GM11168 (cell line): ENCODE measurements around the gene SH3RF2.
"Not testable (repeated sequence)": the region's sequence is repeated elsewhere in the genome, so short reads cannot be mapped to it uniquely, and the experiment has no call there.

ENCODE experiments used
- in situ Hi-C: fragments of 300-500 bp; cut with MboI; formaldehyde crosslinking; loops from one replicate; pipeline ENCODE4 v1.12.0; 2022; ENCODE audit warnings: low sequenced_read_pairs; ENCODE audit not compliant: unreplicated experiment

The SH3RF2 gene

DNA sequence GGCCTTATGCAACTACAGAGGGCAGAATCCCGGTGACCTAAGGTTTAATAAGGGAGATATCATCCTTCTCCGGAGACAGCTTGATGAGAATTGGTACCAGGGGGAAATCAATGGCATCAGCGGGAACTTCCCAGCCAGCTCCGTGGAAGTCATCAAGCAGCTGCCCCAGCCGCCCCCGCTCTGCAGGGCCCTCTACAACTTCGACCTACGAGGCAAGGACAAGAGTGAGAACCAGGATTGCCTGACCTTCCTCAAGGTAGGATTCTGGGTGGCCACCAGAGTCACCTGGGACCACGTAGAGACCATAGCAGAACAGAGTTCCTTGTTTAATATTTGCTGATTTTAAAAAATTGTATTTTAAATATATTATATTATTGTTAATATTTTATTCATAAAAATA lies 63.7 kb downstream of the SH3RF2 start:
- in situ Hi-C loops: no loop called here

DNA sequence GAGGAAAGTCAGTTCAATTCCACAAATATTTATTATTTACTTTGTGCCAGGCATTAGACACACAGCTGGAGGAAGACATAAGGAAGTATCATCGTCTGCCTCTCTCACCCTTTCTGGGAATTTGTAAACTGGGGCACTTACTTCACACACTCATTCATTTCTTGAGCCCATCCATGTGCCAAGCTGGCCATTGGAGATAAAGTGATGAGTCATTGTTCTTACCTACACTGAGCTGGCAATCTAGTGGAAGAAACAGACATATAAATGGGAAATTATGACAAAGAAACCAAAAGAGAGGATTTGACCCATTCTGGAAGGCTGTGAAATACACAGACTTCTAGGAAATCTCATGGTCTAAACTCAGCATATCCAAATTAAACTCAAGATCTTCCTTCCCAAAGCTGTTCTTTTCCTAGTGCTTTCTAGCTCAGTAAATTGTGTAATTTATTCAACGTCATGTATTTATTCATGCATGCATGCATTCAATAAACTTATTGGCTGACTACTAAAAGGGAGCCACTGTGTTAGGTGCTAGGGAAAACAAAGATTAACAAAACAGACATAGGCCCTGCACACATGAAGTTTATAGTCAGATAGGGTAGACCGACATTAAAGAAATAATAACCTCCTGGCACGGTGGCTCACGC lies 65.3 kb downstream of the SH3RF2 start:
- in situ Hi-C loops: no loop called here

DNA sequence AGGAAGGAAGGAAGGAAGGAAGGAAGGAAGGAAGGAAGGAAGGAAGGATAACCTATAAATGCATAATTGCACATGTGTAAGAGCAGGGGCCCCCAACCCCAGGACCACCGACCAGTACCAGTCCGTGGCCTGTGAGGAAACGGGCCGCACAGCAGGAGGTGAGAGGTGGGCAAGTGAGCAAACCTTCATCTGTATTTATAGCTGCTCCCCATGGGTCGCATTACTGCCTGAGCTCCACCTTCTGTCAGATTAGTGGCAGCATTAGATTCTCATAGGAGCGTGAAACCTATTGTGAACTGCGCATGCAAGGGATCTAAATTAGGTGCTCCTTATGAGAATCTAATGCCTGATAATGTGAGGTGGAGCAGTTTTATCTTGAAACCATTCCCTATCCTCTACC lies 66.1 kb downstream of the SH3RF2 start:
- in situ Hi-C loops: no loop called here

DNA sequence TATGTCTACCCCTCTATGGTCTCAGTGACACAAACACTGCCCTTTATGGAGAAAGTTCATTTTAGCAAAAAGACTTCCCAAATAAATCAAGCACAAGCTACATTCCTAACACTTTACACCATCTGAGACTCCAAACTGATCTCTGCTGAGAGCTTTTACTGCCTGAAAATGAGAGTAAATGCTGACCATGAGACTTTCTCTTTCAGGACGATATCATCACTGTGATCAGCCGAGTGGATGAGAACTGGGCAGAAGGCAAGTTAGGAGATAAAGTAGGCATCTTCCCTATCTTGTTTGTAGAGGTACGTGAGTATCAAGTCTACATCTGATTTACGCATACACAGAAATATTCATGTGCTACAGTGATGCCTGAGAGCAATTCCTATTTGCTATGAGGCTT lies 67.5 kb downstream of the SH3RF2 start:
- in situ Hi-C loops: no loop called here

DNA sequence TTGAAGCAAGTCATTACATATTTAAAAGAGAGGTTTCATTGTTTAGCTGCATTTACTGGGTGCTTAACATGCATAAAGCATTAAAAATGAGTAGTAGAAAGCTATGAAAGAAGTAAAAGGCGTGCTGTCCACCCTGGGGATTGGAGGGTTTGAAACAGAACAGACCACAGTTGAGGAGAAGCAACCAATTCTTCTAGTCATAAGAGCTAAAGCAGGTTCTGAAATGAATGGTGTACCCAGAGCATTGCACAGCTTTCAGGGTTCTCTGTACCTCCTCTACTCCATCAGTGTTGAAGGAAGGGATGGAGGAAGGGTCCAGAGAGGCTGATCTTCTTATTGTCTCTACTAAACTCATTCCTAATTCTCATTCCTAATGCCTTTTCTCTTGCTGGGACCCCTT lies 68.9 kb downstream of the SH3RF2 start:
- in situ Hi-C loops: no loop called here

DNA sequence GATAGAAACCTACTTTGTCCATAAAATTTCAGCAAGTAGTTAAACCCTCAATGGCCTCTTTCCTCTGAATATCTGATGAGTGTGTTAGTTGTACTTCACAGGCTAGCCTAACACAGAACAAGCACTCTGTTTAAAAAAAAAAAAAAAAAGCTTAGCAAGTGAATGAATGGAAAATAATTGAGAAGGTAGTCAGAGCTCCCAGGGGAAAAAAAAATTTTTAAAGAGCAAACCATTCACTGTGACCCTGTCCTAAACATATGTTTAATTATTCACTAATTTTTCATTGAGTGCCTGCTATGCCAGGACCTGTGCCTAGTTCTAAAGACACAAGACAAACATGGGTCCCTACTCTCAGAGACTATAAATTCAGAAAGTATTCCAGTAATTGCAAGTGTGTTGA lies 69.3 kb downstream of the SH3RF2 start:
- in situ Hi-C loops: no loop called here

DNA sequence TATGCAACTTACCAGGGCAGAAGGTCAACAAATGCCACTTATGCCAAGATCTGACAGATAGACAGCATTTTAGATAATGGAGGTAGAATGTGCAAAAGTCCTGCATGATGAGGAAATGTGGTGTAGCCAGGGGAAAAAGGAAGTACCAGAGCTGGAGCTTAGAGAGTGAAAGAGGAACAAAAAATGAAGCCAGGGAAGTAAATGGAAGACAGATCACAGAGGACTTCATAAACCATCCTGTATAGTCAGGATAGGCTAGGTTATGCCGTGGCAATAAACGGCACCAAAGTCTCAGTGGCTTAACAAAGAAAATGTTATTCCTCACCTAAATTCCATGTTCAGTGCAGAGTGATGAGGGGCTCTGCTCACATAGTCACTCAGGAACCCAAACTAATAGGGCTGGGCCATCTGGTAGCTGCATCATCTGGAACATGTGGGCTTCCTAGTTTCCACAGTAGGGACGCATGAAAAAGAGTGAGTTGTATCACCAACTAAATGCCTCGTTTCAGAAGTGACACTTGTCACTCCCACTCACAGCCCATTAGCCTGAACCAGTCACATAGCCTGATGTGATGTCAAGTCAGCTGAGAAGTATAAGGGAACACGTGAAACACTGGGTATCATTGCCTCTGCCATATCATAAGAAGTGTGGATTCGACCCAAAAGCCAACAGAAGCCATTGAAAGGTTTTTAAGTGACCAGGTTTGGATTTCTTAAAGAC lies 70.3 kb downstream of the SH3RF2 start:
- in situ Hi-C loops: no loop called here

DNA sequence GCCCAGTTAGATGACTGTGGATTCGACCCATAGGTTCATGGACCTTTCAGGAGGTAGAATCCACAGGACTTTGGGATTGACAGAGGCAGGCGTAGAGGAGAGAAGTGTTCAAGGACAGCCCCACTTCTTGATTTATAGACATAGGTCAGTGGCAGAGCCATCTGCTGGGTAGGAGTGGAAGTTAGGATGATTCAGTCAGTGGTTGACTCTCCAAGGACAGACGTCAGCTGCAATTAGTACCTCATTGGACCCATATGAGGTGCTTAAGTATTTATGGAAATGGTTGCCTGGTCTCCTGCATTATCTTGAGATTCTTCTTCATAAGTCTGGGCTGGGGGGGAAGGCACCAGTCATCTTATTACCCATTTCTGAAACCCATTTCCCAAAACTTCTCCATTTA lies 70.9 kb downstream of the SH3RF2 start:
- in situ Hi-C loops: no loop called here

DNA sequence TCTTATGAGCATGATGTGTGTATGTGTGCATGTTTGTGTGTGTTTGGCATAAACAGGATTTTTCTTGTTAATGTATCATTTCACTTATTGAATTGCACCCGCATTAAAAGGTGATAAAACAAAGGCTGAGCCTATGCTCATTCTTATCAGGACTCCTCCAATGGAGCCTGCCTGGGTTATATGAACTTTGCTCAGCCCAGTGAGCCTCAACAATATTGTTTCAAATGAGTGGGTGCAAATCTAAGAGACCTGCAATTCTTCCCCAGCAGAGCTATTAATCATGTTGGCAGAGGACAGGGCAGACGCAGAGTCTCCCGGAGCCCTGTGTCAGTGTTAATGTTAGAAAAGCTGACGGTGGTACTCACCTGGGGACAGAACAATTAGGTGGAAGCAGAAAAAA lies 71.6 kb downstream of the SH3RF2 start:
- in situ Hi-C loops: no loop called here

DNA sequence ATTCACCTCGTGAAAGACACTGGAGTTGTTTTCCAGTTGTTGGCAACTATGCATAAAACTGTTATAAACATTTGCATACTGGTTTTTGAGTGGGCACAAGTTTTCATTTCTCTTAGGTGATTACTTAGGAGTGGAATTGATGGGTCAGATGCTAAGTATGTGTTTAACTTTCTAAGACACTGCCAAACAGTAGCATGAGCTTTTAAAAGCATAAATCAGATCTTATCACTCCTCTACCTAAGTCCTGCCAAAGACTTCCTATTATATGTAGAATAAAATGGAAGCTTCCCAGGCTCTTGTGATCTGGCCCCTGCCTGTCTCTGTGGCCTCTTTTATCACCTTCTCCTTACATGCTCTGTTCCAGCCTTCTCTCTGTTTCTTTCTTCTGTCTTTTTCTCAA lies 72.6 kb downstream of the SH3RF2 start:
- in situ Hi-C loops: no loop called here

DNA sequence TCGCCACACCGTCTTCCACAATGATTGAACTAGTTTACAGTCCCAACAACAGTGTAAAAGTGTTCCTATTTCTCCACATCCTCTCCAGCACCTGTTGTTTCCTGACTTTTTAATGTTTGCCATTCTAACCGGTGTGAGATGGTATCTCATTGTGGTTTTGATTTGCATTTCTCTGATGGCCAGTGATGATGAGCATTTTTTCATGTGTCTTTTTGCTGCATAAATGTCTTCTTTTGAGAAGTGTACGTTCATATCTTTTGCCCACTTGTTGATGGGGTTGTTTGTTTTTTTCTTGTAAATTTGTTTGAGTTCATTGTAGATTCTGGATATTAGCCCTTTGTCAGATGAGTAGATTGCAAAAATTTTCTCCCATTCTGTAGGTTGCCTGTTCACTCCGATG lies 74.1 kb downstream of the SH3RF2 start:
- in situ Hi-C loops: not testable (repeated sequence)

DNA sequence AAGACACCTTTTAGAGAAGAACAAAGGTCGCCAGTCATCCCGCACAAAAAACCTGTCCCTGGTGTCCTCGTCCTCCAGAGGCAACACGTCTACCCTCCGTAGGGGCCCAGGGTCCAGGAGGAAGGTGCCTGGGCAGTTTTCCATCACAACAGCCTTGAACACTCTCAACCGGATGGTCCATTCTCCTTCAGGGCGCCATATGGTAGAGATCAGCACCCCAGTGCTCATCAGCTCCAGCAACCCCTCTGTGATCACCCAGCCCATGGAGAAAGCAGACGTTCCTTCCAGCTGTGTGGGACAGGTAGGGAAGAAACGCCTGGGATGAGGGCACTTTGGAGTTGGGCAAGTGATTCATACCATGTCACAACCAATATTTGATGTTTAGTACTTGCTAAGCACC lies 77.4 kb downstream of the SH3RF2 start:
- in situ Hi-C loops: no loop called here

DNA sequence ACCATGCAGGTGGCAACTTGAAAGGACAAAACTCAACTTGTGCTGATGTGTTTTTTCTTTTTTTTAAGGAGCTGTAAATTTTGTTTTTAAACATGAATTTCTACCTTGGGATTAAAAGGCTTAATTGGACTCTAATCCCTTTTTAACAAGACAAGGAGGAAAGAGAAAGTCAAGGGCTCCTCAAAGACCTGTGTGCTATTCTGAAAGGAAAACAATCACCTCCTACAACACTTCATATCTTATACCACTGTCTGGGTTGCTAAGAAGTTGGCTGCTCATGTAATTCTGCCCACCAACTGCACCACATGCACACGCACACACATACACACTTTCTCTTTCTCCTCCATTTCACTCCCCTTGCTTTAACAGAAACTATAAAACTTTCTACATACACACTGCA lies 78.6 kb downstream of the SH3RF2 start:
- in situ Hi-C loops: no loop called here

DNA sequence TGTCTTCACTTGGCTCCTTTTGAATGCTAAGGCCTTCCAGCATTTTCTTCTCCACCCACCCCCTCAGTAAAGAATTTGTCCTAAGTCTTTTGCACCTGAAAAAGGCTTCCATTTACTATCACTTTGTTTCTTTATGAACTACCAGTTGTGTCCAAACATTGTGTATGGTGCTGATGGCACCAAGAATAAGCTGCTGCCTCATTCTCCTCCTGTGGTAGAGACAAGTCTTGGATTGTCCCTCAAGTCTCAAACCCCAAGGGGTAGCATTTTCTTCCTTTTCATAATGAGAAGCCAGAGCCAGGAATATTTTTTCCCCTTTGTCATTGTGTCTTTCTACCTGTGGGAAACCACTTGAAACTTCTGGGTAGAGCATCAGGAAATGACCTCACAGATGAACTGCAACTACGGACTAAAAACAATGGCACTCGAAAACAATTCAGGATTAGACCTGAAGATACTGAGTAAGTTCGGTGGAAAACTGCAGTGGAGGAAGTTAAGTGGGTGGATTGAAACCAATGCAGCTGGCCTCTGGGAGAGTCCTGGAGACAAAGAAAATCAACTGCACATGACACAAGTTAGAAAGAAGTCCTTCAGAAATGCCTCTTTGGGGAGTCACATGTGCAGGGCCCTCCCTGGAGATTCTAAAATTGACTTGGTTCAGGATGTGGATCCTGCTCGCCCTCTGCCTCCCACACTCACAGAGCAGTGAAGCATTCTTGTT lies 80.5 kb downstream of the SH3RF2 start:
- in situ Hi-C loops: no loop called here

DNA sequence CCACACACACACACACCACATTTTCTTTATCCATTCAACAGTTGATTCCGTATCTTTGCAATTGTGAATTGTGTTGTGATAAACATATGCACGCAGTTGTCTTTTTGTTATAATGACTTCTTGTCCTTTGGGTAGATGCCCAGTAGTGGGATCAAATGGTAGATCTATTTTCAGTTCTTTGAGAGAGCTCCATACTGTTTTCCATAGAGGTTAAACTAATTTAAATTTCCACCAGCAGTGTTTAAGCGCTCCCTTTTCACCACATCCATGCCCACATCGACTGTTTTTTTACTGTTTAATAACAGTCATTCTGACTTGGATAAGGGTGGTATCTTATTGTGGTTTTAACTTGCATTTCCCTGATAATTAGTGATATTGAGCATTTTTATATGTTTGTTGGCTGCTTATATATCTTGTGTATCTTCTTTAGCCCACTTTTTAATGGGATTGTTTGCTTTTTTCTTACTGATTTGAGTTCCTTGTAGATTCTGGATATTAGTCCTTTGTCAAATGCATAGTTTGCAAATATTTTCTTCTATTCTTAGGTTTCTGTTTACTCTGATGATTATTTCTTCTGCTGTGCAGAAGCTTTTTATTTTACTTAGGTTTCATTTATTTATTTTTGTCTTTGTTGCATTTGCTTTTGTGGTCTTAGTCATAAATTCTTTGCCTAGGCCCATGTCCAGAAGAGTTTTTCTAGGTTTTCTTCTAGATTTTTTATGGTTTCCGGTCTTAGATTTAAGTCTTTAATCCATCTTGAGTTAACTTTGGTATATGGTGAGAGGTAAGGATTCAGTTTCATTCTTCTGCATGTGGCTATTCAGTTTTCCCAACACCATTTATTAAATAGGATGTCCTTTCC lies 82.4 kb downstream of the SH3RF2 start:
- in situ Hi-C loops: no loop called here

DNA sequence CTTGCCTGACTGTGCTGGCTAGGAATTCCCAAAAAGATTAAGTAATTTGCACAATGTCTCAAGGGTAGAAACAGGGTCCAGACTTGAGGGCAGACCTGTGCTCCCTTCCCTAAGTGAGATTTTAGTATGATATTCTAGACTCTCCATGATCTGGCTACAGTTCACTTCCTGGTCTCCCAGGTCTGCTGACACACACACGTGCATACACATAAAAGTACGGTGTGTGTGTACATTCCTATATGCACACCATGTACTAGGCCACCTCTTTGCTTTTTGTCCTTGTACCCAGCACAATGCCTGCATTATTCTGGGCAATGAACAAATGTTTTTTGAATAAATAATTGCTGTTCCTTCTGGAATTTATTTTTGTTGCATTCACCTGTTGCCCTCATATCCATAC lies 83.7 kb downstream of the SH3RF2 start:
- in situ Hi-C loops: no loop called here

DNA sequence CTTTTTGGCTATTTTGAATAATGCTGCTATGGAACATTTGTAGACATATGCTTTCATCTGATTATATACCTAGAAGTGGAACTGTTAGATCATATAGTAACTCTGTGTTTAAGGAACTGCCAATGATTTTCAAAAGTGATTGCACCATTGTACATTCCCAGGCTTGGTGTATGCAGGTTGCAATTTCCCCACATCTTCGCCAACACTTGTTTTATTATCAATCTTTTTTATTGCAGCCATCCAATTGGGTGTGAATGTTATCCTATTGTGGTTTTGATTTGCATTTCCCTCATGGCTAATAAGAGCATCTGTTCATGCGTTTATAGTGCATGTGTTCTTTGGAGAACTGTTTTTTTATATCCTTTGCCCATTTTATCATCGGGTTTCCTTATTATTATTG lies 87.7 kb downstream of the SH3RF2 start:
- in situ Hi-C loops: no loop called here

DNA sequence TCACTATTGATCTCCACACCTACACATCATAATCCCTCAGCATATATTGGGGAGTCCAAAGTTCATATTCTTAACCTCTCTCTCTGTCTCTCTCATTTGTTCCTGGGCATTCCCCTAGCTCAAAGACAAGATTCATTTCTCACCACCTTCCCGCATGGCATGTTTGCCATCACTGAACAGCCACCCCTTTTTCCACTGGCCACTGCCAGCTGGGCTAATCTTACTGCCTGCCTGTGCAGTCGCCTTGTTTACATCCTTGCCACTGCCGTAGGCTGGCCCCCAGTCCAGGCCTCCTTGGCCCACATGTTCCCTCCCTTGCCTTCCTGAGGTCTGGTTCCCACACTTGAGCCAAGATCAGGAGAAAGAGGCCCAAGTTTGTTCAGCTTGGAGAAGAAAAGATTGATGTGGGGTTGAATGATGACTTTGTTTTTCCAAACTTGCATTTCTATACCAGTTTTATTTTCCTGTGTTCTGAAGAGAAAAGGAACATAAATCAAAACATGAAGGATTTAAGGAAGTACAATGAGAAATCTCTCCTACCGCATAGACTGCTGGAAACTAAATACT lies 88.8 kb downstream of the SH3RF2 start:
- in situ Hi-C loops: no loop called here

DNA sequence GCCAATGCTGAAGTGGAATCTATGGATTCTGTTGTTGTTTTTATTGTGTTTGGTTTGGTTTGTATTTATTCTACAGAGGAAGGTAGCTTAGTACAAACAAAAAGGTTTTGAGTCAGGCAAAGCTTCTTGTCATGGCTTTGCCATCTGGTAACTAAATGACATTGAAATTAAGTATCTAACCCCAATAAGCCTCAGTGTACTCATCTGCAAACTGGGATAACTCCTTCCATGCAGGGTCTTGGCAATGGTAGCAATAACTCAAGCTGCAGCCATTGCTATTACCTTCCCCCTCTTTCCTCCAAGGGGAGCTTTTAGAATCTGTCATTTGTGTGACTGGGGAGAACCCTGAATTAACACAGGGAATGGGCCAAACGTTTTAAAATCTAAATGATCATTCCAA lies 89.3 kb downstream of the SH3RF2 start:
- in situ Hi-C loops: no loop called here

DNA sequence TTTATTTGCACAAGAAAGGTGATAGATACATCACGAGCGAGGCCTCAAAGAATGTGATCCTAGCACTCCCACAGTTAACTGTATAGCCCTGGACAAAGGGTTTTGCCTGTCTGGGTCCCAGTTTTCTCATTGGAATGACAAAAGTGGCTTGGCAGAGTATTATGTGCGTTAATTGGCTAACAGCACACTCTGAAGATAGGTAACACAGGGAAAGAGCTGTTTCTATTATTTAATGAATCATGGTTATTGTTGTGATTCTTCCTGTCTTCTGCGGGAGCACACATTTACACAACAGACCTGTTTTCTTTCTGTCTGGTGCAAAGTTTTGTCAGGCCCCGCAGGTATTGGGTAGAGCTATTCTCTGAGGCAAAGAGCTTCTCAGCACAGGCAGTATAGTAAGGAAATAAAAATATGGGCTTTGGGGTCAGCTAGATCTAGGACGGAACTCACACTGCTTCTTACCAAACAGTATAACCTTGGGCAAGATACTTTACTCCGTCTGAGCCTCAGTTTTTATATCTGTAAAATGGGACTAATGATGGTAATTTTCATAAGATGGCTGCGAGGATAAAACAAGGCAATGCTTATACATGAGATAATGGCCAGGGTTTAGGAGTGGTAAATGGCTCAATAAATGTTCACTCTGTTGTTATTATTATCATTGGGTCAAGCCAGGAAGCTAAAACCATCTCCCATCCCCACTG lies 90.1 kb downstream of the SH3RF2 start:
- in situ Hi-C loops: no loop called here
